ENCODE measurements around the gene TRAF4.
"Not testable (repeated sequence)": the region's sequence is repeated elsewhere in the genome, so short reads cannot be mapped to it uniquely, and the experiment has no call there.

TRAF4 gene

DNA sequence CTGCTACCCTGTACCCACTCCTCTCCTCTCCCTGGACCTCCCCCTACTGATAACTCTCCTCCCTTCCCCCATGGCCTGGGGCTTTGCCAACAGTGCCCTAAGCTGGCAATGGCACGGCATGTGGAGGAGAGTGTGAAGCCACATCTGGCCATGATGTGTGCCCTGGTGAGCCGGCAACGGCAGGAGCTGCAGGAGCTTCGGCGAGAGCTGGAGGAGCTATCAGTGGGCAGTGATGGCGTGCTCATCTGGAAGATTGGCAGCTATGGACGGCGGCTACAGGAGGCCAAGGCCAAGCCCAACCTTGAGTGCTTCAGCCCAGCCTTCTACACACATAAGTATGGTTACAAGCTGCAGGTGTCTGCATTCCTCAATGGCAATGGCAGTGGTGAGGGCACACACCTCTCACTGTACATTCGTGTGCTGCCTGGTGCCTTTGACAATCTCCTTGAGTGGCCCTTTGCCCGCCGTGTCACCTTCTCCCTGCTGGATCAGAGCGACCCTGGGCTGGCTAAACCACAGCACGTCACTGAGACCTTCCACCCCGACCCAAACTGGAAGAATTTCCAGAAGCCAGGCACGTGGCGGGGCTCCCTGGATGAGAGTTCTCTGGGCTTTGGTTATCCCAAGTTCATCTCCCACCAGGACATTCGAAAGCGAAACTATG, 5.2 kb downstream of the TRAF4 start:
- DNase-seq (ENCODE audit: low spot score) = no peak

- no peak for DNase-seq (ENCODE audit: low spot score)
Observed at GRCh38 chr17:28749516-28750177, 5.8 kb downstream of the TRAF4 start.

DNA sequence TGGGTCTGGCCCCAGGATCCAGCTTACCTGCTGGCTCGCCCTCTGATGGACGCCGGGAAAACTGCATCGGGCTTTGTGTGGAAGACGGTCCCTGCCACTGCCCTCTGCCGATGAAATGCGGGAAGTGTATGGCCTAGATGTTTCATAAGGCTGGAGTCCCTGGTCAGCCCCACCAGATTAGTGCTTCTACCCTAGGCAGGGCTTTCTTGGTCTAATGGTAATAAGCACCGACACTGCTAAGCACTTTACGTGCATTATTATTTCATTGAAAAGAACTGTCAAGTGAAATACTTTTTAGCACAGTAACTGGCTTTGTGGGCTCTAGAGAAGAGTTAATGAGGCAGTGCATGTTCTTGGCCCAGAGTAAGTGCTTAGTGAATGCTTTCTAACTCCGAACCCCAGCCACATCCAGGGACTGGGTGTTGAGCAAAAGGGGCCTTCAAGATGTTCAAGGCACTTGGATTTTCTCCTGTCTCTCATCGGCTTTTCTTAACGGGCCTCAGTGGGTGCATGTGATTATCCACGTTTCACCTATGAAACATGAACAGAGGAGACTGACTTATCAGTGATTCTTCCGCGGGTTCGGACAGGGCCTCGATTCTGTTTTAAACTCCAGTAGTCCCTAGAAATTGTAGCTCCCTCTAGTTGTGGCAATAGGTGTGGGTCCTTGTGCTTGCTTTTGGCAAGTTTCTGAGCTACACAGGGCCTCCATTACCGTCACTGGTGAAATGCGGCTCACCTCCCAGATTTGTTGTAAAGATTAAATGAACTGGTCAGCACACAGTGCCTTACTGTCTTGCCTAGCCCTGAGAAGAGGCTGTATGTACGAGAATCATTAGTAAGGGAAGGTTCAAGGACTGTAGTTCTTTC, 6.6 kb downstream of the TRAF4 start:
- DNase-seq (ENCODE audit: low spot score) = peak; percentile 93

DNA sequence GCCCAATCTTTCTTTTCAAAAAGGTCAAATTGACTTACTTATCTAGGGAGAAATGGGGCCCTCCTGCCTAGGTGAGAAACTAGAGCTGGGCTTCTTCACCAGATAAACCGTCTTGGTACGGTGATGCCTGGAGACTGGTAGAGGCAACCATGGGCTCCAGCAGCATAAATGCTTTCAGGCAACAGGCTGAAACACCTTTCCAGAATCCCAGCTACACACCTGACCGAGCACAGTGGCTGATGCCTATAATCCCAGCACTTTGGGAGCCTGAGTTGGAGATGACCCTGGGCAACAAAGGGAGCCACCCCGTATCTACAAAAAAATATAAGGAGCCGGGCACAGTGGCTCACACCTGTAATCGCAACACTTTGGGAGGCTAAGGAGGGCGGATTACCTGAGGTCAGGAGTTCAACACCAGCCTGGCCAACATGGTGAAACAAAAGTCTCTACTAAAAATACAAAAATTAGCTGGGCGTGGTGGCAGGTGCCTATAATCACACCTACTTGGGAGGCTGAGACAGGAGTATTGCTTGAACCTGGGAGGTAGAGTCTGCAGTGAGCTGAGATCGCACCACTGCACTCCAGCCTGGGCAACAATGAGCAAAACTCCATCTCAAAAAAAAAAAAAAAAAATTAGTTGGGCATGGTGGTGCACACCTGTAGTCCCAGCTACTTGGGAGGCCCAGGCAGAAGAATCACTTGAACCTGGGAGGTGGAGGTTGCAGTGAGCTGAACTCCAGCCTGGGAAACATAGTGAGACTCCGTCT, 8.0 kb downstream of the TRAF4 start:
- no peak for DNase-seq (ENCODE audit: low spot score)

DNA sequence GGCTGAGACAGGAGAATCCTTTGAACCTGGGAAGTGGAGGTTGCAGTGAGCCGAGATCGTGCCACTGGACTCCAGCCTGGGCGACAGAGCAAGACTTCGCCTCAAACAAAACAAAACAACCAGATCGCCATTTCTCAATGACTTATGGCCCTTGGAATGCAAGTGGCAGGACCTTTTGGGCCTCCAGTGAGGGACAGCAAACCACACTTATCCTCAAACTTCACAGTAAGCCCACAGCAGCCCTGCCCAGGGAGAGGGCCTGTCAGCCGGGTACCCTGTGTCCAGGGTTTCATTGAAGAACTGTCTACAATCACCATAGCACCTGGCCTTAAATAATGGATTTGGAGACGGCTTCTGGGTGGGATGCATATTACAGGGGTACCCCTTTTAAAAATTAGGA, 11.7 kb downstream of the TRAF4 start:
- DNase-seq (ENCODE audit: low spot score) = no peak

DNA sequence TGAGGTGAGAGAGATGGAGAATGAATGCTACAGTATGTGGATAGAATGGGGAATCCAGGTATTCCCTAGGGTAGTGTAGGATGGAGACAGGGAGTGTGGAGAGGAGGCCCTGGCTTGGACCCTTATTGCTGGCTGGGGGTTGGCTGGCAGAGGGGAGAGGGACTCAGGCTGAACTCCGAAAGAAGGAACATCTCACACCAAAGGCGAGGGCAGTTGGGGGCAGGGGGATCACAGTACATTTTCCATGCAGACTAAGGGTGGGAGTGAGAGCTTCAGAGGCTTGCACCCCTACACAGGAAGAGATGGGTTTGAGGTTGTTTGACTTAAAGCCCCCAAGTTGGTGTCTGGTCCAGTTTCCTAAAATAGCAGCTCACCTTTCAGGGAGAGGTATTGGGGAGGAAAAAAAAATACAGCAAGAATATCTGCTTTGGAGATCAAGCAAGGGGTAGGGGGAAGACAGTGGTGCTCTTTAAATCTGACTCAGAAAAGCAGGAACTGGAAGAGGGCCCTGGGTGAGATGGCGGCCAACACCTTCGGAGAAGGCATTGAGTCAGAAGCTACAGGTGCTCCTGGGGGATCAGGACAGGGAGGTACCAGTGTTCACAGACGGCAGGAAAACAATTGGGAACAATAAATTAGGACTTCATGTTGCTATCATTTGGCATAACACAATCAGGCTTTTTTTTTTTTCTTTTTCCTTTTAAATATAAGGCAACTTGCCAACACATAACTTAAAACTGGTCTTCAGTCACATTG, 12.4 kb downstream of the TRAF4 start:
- DNase-seq (ENCODE audit: low spot score) = no peak

DNA sequence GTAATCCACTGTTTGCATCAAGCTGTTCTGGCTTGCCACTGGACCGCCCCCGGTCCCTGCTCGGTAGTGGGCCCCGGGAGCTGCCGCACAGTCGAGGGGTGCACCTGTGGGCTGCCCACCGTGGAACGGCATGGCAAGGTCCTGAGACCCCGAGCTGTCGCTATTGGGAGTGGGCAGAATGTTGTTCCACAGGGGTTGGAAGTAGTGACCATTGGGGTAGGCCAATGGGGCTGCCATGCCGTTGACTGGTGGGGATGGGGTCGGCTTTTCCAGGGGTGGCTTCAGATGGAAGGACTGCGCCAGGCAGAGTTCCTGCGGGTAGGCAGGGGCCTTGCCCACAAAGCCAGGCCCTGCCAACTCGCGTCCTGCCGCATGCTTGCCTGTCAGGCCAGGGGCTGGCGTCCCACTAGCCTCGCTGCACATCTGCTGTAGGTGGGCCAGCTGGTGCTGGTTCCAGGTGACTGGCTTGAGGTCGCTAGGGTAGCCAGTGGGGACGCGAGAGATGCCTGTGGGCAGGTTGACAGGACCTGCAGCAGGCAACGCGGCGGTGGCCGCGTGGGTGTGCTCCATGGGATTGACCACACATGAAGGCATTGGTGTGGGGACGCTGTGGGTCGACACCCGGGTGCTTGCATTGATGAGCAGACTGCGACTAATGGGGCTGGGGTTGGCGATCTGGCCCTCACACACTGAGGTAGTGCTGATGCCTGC, 14.8 kb downstream of the TRAF4 start:
- no peak for DNase-seq (ENCODE audit: low spot score)

- no peak for DNase-seq (ENCODE audit: low spot score)
Observed at GRCh38 chr17:28759256-28759865, 15.6 kb downstream of the TRAF4 start.

GRCh38 chr17:28760601-28761562, 17.1 kb downstream of the TRAF4 start:
- DNase-seq (ENCODE audit: low spot score) = no peak

DNA sequence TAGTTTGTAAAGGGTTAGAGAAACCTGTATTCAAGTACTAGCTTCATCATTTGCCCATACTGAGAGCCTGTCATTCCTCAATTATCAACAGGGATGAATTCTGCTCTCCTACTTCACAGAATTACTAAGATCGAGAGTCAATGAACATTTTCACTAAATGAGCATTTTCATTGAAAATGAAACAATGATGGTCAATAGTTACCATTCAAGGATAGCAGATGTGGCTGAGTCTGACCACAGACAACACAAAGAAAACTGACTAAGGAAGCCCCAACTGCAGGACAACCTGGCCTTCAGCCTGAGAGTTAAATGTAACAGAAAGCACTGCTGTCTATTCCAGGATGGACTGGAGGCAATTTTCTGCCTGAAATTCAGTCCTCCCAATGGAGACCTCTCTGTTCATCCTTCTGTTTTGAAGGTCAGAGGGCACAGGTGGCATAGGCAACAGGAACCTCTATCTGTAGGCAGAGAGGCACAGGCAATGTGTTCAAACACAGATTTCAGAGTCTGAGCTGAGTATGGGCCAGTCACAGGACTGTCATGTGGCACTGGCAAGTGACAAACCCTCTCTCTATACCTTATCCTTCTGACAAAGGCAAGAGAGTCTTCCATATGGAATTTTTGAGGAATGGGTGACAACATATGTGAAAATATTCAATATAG, 19.5 kb downstream of the TRAF4 start:
- no peak for DNase-seq (ENCODE audit: low spot score)

DNA sequence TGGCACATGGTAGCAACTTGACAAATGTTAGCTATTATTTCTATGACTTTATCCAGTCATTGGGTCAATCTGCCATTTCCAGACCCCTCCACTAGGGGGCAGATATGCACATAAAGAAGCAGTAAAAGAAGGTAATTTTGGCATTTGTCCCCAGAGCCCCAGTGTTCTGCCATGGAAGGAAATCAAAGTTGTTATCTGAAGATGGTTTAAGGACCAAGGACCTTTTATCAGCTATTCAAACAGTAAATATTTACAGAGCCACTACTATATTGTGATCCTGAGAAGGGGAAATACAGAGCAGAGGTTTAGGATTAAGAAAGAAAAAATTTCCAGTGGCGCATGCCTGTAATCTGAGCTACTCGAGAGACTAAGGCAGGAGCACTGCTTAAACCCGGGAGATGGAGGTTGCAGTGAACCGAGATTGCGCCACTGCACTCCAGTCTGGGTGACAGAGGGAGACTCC, 20.0 kb downstream of the TRAF4 start:
- DNase-seq (ENCODE audit: low spot score) = peak; percentile 88

GRCh38 chr17:28765038-28765437, 21.2 kb downstream of the TRAF4 start:
- DNase-seq (ENCODE audit: low spot score) = no peak

- no peak for DNase-seq (ENCODE audit: low spot score)
Observed at GRCh38 chr17:28773736-28774135, 29.9 kb downstream of the TRAF4 start.

DNA sequence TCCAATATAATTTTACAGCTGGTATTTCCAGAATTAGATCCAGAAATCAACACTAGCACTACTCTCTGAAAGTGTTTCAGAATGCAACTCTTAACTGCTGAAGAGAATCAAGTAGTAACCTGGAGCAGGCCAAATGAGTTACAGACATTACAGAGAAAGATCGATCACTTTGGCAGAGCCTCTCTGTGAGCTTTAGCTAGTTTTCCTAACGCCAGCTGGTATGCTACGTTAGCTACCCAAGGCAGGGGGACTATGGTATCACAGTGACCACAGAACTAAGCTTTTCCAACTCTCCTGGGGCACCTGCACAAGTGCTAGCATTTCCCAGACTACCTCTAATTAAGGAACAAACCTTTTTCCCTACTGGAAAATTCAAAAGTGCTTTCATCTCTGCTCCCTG, 30.4 kb downstream of the TRAF4 start:
- DNase-seq (ENCODE audit: low spot score) = no peak

DNA sequence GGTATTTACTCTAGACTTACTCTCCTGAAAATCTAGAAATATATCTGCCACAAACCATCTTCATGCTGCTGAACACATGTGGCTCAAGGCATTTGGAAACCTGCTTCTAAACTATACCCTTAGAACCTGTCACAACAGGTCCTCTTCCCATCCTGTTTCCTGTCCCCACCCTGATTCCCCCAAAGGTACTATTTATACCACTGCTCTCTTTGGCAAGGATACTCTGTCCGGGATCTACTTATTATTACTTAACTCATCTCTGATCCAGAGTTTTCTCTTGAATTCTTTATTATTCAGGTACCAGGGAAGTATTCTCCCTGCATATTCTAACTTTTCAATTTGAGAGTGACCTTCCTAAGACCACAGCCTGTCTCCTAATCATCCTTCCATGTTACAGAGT, 33.4 kb downstream of the TRAF4 start:
- DNase-seq (ENCODE audit: low spot score) = no peak

DNA sequence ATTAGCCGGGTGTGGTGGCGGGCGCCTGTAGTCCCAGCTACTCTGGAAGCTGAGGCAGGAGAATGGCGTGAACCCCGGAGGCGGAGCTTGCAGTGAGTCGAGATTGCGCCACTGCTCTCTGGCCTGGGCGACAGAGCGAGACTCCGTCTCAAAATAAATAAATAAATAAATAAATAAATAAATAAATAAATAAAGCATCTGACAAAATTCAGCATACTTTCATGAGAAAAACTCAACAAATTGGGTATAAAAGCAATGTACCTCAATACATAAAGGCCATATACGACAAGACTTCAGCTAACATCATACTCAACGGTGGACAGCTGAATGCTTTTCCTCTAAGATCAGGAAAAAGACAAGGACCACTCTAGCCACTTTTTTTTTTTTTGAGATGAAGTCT, 35.8 kb downstream of the TRAF4 start:
- not testable (repeated sequence) for DNase-seq (ENCODE audit: low spot score)

GRCh38 chr17:28783161-28783560, 39.4 kb downstream of the TRAF4 start:
- no peak for DNase-seq (ENCODE audit: low spot score)

GRCh38 chr17:28788100-28788499, 44.3 kb downstream of the TRAF4 start:
- no peak for DNase-seq (ENCODE audit: low spot score)
